ENCODE data around the gene SIK3.

GRCh38 chr11:116911976-116912734, 186.1 kb downstream of the SIK3 start:
- TF ChIP-seq CTCF (IDR thresholded peaks at IDR 0.05), result no peak
- TF ChIP-seq POLR2AphosphoS5 (IDR thresholded peaks at IDR 0.05), result no peak

All from prostate gland (tissue), 2 donors.